Activated gamma-delta T cell (primary cell): ENCODE data around the gene HS6ST3.

Experiments used
- DNase-seq: peaks from one replicate; lab custom pipeline; 2025; lab: John Stamatoyannopoulos, UW

The HS6ST3 gene

GRCh38 chr13:96199315-96199714 is 109.4 kb downstream of the HS6ST3 start:
- DNase-seq: no peak

GRCh38 chr13:96200810-96201209 is 110.9 kb downstream of the HS6ST3 start:
- no peak for DNase-seq

- DNase-seq: no peak
Measured at GRCh38 chr13:96202315-96202714, 112.4 kb downstream of the HS6ST3 start.

GRCh38 chr13:96203471-96203870 is 113.6 kb downstream of the HS6ST3 start:
- DNase-seq: no peak

- no peak for DNase-seq
Measured at GRCh38 chr13:96214824-96215445, 125.0 kb downstream of the HS6ST3 start.

GRCh38 chr13:96216543-96216942 is 126.6 kb downstream of the HS6ST3 start:
- DNase-seq: no peak

- no peak for DNase-seq
Measured at GRCh38 chr13:96218475-96218874, 128.6 kb downstream of the HS6ST3 start.

GRCh38 chr13:96221471-96221870 is 131.6 kb downstream of the HS6ST3 start:
- no peak for DNase-seq

GRCh38 chr13:96223231-96223630 is 133.3 kb downstream of the HS6ST3 start:
- DNase-seq: no peak

GRCh38 chr13:96229356-96229755 is 139.4 kb downstream of the HS6ST3 start:
- DNase-seq: no peak

- no peak for DNase-seq
Measured at GRCh38 chr13:96238241-96238640, 148.3 kb downstream of the HS6ST3 start.

- no peak for DNase-seq
Measured at GRCh38 chr13:96238861-96239260, 149.0 kb downstream of the HS6ST3 start.

GRCh38 chr13:96243376-96243775 is 153.5 kb downstream of the HS6ST3 start:
- no peak for DNase-seq

- no peak for DNase-seq
Measured at GRCh38 chr13:96248103-96248502, 158.2 kb downstream of the HS6ST3 start.

- DNase-seq: no peak
Measured at GRCh38 chr13:96248996-96249395, 159.1 kb downstream of the HS6ST3 start.

- DNase-seq: no peak
Measured at GRCh38 chr13:96252903-96253302, 163.0 kb downstream of the HS6ST3 start.

GRCh38 chr13:96273196-96273595 is 183.3 kb downstream of the HS6ST3 start:
- DNase-seq: no peak

GRCh38 chr13:96274046-96274445 is 184.1 kb downstream of the HS6ST3 start:
- no peak for DNase-seq

GRCh38 chr13:96279904-96280303 is 190.0 kb downstream of the HS6ST3 start:
- DNase-seq: no peak

GRCh38 chr13:96284971-96285370 is 195.1 kb downstream of the HS6ST3 start:
- DNase-seq: no peak

GRCh38 chr13:96285729-96286128 is 195.8 kb downstream of the HS6ST3 start:
- no peak for DNase-seq

GRCh38 chr13:96294930-96295881 is 205.3 kb downstream of the HS6ST3 start:
- no peak for DNase-seq

- DNase-seq: no peak
Measured at GRCh38 chr13:96297360-96297759, 207.5 kb downstream of the HS6ST3 start.
